ENCODE data around the gene ZFP92. TPM values are rescaled to one million over a fixed set of nuclear protein-coding genes. Genes with fewer than 3 reads are reported as not detected.

ZFP92 gene
- total RNA-seq, 1 donor from 2014 or later = 1.0 TPM

DNA sequence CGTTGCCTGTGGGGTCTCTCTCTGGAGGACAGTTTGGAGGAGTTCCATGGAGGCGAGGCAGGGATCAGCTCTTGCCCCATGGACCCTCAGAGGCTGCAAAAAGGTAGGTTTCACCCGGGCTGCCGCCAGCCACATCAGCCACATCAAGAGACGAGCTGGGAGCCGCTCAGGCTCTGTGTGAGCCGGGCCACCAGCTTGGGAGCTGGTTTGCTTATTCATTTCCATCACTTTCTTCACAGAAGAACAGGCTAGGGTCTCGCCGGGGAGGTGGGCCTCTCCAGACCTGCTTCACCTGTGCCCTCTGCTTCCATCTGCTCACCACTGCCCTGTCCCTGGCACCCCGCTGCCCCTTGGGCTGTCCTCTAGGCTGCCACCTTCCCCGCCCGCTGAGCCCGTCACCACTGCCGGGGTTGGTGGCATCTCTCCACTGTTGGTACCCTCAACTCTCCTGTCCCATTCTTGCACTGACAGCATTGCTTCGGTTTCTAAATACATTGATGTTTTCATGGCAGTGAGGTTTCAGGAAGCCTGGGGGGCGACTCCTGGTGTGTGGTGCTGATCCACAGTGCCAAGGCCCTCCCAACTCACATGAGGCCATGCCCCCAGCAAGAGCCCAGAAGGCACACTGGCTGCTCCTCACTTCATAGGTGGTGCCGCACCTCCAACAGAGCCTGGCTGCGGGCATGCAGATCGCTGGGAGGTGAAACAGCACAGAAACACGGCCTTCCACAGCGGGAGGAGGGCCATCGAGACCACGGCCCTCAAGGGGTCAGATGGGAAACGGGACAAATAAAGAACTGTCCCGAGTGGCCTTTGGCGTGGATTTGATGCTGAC, 39.1 kb downstream of the ZFP92 start:
- H3K9me3 ChIP-seq (ENCODE audit: control insufficient read depth in 3 of 3, low read length in 3 of 3) = no peaks in the 10 kb centered on the region
- no peaks in the 10 kb centered on the region for H3K27me3 ChIP-seq (ENCODE audit: control insufficient read depth in 3 of 3, insufficient read depth in 3 of 3, low read length in 3 of 3)
- no peak overlapping the region for H3K27ac ChIP-seq (ENCODE audit: low read depth, low read length)
- no peak overlapping the region for H3K4me3 ChIP-seq (ENCODE audit: low read length in 3 of 3)
- H3K9ac ChIP-seq (ENCODE audit: low read depth in 1 of 3, low read length in 3 of 3) = no peak overlapping the region
- no peaks in the 10 kb centered on the region for H3K4me1 ChIP-seq (ENCODE audit: control insufficient read depth in 3 of 3, insufficient read depth in 3 of 3, low read length in 3 of 3)
- H3K36me3 ChIP-seq (ENCODE audit: control insufficient read depth in 3 of 3, insufficient read depth in 3 of 3, low read length in 3 of 3) = peaks cover 0 to 5% (median 2%) of the 10 kb centered on the region in 3 donors

DNA sequence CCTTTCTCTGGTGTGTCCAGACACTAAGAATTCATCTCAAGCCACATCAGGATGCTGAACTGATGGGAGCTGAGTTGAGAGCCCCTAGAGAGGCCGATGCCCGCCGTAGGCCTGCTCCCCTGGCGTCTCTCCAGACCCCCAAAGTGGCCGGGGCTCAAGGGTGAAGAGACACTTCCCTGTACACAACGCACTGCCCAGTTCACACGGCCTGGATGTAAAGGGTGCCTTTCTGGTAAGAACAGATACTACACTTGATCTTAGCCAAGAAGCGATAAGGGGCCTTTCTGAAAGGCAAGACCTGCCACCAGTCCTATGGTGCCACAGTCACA, 39.6 kb downstream of the ZFP92 start:
- Histone ChIP-seq H3K27ac (ENCODE audit: low read depth, low read length) (no peak overlapping the region), H3K9ac (ENCODE audit: low read depth in 1 of 3, low read length in 3 of 3) (no peak overlapping the region), H3K36me3 (ENCODE audit: control insufficient read depth in 3 of 3, insufficient read depth in 3 of 3, low read length in 3 of 3) (peaks cover 0 to 5% (median 2%) of the 10 kb centered on the region in 3 donors)

DNA sequence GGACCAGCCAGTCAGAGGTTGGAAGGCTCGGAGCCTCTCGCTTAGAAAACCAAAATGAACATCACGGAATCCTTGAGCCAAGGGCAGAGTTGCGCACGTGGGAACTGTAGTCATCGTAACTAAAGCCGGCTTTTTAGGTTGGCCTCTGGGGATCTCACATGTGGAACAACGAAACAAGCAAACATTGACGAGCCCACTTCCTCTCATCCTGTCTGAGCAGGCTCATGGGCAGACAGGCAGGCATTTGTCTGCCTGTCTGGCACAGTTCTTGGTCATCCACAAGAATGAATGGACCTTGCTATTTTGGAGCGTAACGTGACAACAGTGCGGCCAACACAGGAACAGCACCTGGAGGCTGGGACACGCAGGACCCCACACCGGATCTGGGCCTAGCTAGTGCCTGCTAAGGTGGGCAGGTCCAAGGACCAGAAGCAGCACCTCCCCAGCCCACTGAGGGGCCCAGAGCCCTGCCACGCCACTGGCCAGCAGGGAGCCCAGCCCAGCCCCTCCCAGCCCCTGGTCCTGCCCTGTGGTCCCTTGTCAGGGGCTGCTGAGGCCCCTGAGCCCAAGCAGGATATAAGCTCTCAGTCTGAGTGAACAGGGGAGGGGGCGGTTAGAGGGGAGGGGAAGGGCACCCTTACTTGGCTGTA, 43.8 kb downstream of the ZFP92 start:
- Histone ChIP-seq H3K36me3 (ENCODE audit: control insufficient read depth in 3 of 3, insufficient read depth in 3 of 3, low read length in 3 of 3) (peaks cover 0 to 4% (median 0%) of the 10 kb centered on the region in 3 donors), H3K27ac (ENCODE audit: low read depth, low read length) (no peak overlapping the region), H3K4me1 (ENCODE audit: control insufficient read depth in 3 of 3, insufficient read depth in 3 of 3, low read length in 3 of 3) (peaks cover 8 to 29% (median 19%) of the 10 kb centered on the region in 3 donors), H3K27me3 (ENCODE audit: control insufficient read depth in 3 of 3, insufficient read depth in 3 of 3, low read length in 3 of 3) (no peaks in the 10 kb centered on the region), H3K9me3 (ENCODE audit: control insufficient read depth in 3 of 3, low read length in 3 of 3) (no peaks in the 10 kb centered on the region), H3K9ac (ENCODE audit: low read depth in 1 of 3, low read length in 3 of 3) (no peak overlapping the region), H3K4me3 (ENCODE audit: low read length in 3 of 3) (no peak overlapping the region)

More for the DNA sequence above, 39.6 kb downstream of the ZFP92 start:
- H3K4me3 ChIP-seq (ENCODE audit: low read length in 3 of 3) = no peak overlapping the region
- H3K27me3 ChIP-seq (ENCODE audit: control insufficient read depth in 3 of 3, insufficient read depth in 3 of 3, low read length in 3 of 3) = no peaks in the 10 kb centered on the region
- peaks cover 0 to 5% (median under 1%) of the 10 kb centered on the region in 3 donors for H3K4me1 ChIP-seq (ENCODE audit: control insufficient read depth in 3 of 3, insufficient read depth in 3 of 3, low read length in 3 of 3)
- H3K9me3 ChIP-seq (ENCODE audit: control insufficient read depth in 3 of 3, low read length in 3 of 3) = no peaks in the 10 kb centered on the region

DNA sequence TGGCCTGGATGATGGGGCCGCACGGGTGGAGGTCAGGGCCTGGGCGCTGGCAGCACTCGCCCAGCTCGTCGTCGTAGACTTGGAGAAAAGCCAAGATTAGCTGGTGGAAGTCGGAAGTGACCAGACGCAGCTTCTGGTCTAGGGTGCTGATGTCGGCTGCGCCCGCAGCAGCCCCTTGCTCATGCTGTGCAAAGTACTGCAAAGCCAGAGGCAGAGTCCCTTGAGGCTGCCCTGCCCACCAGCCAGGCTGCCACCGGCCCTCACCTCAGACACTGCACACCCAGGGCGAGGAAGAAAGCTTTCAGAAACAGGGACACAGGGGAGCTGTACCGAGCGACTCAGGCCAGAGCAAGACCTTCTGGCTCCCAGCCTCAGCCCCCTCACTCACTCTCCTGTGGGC, 44.3 kb downstream of the ZFP92 start:
- H3K4me1 ChIP-seq (ENCODE audit: control insufficient read depth in 3 of 3, insufficient read depth in 3 of 3, low read length in 3 of 3) = peaks cover 8 to 29% (median 20%) of the 10 kb centered on the region in 3 donors
- H3K9me3 ChIP-seq (ENCODE audit: control insufficient read depth in 3 of 3, low read length in 3 of 3) = no peaks in the 10 kb centered on the region
- no peak overlapping the region for H3K4me3 ChIP-seq (ENCODE audit: low read length in 3 of 3)
- H3K9ac ChIP-seq (ENCODE audit: low read depth in 1 of 3, low read length in 3 of 3) = no peak overlapping the region
- no peaks in the 10 kb centered on the region for H3K27me3 ChIP-seq (ENCODE audit: control insufficient read depth in 3 of 3, insufficient read depth in 3 of 3, low read length in 3 of 3)
- H3K27ac ChIP-seq (ENCODE audit: low read depth, low read length) = no peak overlapping the region
- peaks cover 0 to 2% (median 0%) of the 10 kb centered on the region in 3 donors for H3K36me3 ChIP-seq (ENCODE audit: control insufficient read depth in 3 of 3, insufficient read depth in 3 of 3, low read length in 3 of 3)

DNA sequence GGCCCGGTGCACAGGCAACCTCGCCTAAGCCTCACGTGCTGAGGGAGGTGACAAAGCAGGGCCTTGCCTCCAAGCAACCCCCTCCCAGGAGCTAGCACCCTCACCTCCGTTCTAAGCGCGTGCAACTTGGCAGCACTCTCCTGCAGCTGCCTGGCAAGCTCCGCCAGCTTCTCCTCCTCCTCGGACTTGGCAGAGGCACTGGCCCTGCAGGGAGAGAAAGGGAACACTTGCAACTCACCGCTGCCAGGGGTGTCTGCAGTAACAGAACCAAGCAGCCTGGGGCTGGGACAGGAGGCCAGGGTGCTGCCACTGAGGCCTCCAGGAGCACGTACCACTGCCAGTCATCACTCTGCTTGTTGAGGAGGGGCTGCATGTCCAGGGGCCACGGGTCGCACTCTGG, 44.9 kb downstream of the ZFP92 start:
- peaks cover 8 to 29% (median 20%) of the 10 kb centered on the region in 3 donors for H3K4me1 ChIP-seq (ENCODE audit: control insufficient read depth in 3 of 3, insufficient read depth in 3 of 3, low read length in 3 of 3)
- no peak overlapping the region for H3K27ac ChIP-seq (ENCODE audit: low read depth, low read length)
- H3K9me3 ChIP-seq (ENCODE audit: control insufficient read depth in 3 of 3, low read length in 3 of 3) = no peaks in the 10 kb centered on the region
- H3K27me3 ChIP-seq (ENCODE audit: control insufficient read depth in 3 of 3, insufficient read depth in 3 of 3, low read length in 3 of 3) = no peaks in the 10 kb centered on the region
- no peak overlapping the region for H3K4me3 ChIP-seq (ENCODE audit: low read length in 3 of 3)
- H3K36me3 ChIP-seq (ENCODE audit: control insufficient read depth in 3 of 3, insufficient read depth in 3 of 3, low read length in 3 of 3) = peaks cover 0 to 2% (median 0%) of the 10 kb centered on the region in 3 donors
- no peak overlapping the region for H3K9ac ChIP-seq (ENCODE audit: low read depth in 1 of 3, low read length in 3 of 3)

DNA sequence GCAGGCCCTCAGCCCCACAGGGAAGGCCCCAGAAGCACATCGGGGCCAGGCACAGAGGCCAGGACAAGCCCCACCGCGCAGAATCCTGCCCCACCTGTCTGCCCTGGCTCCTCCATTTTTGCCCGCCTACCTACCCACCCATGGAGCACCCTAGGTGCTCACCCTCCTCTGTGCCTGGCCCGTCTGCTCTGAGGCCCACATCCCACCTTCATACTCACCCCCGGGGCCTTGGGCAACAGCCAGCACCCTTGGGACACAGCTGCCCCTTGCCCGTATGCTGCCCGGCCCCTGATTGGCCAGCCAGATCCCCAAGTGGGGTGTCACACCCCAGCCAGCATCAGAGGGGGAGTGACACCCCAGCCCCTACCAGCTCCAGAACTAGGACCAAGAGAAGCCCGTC, 45.4 kb downstream of the ZFP92 start:
- H3K9me3 ChIP-seq (ENCODE audit: control insufficient read depth in 3 of 3, low read length in 3 of 3) = no peaks in the 10 kb centered on the region
- no peak overlapping the region for H3K4me3 ChIP-seq (ENCODE audit: low read length in 3 of 3)
- H3K27ac ChIP-seq (ENCODE audit: low read depth, low read length) = no peak overlapping the region
- H3K9ac ChIP-seq (ENCODE audit: low read depth in 1 of 3, low read length in 3 of 3) = peak overlapping the region in 1 of 3 donors; percentile 8
- H3K27me3 ChIP-seq (ENCODE audit: control insufficient read depth in 3 of 3, insufficient read depth in 3 of 3, low read length in 3 of 3) = no peaks in the 10 kb centered on the region
- H3K36me3 ChIP-seq (ENCODE audit: control insufficient read depth in 3 of 3, insufficient read depth in 3 of 3, low read length in 3 of 3) = peaks cover 0 to 2% (median 0%) of the 10 kb centered on the region in 3 donors
- H3K4me1 ChIP-seq (ENCODE audit: control insufficient read depth in 3 of 3, insufficient read depth in 3 of 3, low read length in 3 of 3) = peaks cover 8 to 29% (median 20%) of the 10 kb centered on the region in 3 donors

DNA sequence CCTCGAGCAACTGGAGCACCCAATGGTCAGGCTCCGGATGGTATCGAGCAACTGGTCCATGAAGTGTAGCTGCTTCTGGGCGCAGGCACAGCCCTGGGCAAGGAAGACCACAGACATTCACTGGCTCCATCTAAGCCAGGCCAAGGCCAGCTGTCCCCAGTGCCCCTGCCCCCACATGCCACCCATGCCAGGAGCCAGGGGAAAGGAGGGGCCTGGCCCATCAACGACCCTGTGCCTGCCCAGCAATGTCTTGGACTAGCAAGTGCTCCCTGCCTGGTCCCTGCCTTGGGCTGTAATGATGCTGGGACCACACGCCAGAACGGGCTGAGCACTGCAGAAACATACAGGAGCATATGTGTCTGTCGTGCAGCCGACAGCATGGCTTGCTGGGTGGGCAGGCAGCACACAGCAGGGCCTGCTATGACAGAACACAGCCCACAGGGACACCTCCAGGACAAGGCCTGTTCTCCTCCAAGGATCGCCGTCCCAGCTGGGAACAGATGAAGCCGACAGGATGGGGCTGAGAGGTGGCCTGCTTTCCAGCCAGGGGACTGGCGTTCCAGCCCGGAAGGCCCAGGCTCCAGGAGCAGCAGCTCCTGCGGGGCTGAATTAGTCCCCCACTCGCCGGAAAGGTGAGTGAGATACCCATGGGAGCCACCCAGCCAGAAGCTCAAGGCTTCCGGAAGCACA, 46.0 kb downstream of the ZFP92 start:
- Histone ChIP-seq H3K4me3 (ENCODE audit: low read length in 3 of 3) (no peak overlapping the region), H3K36me3 (ENCODE audit: control insufficient read depth in 3 of 3, insufficient read depth in 3 of 3, low read length in 3 of 3) (peaks cover 0 to 2% (median 0%) of the 10 kb centered on the region in 3 donors), H3K27ac (ENCODE audit: low read depth, low read length) (no peak overlapping the region), H3K9ac (ENCODE audit: low read depth in 1 of 3, low read length in 3 of 3) (peak overlapping the region in 1 of 3 donors; percentile 8), H3K4me1 (ENCODE audit: control insufficient read depth in 3 of 3, insufficient read depth in 3 of 3, low read length in 3 of 3) (peaks cover 8 to 29% (median 20%) of the 10 kb centered on the region in 3 donors), H3K9me3 (ENCODE audit: control insufficient read depth in 3 of 3, low read length in 3 of 3) (no peaks in the 10 kb centered on the region), H3K27me3 (ENCODE audit: control insufficient read depth in 3 of 3, insufficient read depth in 3 of 3, low read length in 3 of 3) (no peaks in the 10 kb centered on the region)

DNA sequence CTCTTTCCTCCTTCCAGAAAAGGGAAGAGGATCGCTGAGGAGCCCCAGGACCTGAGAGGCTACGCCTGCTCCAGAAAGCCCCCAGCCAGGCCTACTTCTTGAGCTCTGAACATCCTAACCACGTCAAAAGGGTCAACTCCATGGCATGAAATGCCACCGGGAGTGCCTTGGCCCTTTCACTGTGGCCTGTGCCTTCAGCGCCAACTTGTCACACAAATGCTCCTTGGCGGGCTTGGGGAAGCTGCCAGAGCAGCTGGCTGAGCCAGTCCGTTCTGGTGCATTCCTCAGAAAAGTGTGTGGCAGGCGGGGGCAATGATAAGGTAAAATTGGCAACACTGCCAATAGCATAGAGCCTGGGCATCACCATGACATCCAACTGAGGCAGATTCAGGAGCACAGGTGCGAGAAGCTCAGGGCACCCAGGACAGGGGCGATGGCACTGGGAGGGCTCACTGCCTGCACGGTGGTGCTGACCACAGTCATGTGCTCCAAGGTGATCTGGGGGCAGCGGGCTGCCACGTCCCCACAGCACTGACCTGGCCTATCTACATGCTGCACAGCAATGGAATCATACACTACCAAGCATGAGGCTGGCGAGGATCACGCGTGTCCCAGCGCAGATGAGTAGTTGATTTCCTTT, 46.7 kb downstream of the ZFP92 start:
- Histone ChIP-seq H3K9me3 (ENCODE audit: control insufficient read depth in 3 of 3, low read length in 3 of 3) (no peaks in the 10 kb centered on the region), H3K4me1 (ENCODE audit: control insufficient read depth in 3 of 3, insufficient read depth in 3 of 3, low read length in 3 of 3) (peaks cover 8 to 29% (median 20%) of the 10 kb centered on the region in 3 donors), H3K36me3 (ENCODE audit: control insufficient read depth in 3 of 3, insufficient read depth in 3 of 3, low read length in 3 of 3) (peaks cover 0 to 2% (median 0%) of the 10 kb centered on the region in 3 donors), H3K9ac (ENCODE audit: low read depth in 1 of 3, low read length in 3 of 3) (no peak overlapping the region), H3K4me3 (ENCODE audit: low read length in 3 of 3) (no peak overlapping the region), H3K27ac (ENCODE audit: low read depth, low read length) (no peak overlapping the region), H3K27me3 (ENCODE audit: control insufficient read depth in 3 of 3, insufficient read depth in 3 of 3, low read length in 3 of 3) (no peaks in the 10 kb centered on the region)

DNA sequence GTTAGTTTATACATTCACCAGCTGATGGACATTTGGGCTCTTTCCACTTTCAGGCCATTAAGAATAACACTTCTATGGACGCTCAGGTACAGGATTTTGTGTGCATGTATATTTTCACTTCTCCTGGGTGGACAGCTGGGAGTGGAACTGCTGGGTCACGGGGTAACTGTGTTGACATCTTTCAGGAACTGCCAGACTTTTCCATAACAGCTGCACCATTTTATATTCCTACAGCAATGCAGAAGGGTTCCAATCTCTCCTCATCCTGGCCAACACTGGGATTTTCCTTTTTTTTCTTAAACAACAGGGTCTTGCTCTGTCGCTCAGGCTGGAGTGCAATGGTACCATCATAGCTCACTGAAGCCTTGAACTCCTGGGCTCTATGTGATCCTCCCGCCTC, 47.2 kb downstream of the ZFP92 start:
- Histone ChIP-seq H3K9me3 (ENCODE audit: control insufficient read depth in 3 of 3, low read length in 3 of 3) (no peaks in the 10 kb centered on the region), H3K36me3 (ENCODE audit: control insufficient read depth in 3 of 3, insufficient read depth in 3 of 3, low read length in 3 of 3) (peaks cover 0 to 2% (median 0%) of the 10 kb centered on the region in 3 donors), H3K27me3 (ENCODE audit: control insufficient read depth in 3 of 3, insufficient read depth in 3 of 3, low read length in 3 of 3) (no peaks in the 10 kb centered on the region), H3K4me3 (ENCODE audit: low read length in 3 of 3) (no peak overlapping the region), H3K4me1 (ENCODE audit: control insufficient read depth in 3 of 3, insufficient read depth in 3 of 3, low read length in 3 of 3) (peaks cover 8 to 29% (median 20%) of the 10 kb centered on the region in 3 donors), H3K9ac (ENCODE audit: low read depth in 1 of 3, low read length in 3 of 3) (no peak overlapping the region), H3K27ac (ENCODE audit: low read depth, low read length) (no peak overlapping the region)
